NCI-H128 (cell line): ENCODE data around the gene ST6GALNAC4.

ENCODE experiments used
- DNase-seq: peaks from one replicate; lab custom pipeline; 2025; ENCODE audit not compliant: unreplicated experiment; lab: John Stamatoyannopoulos, UW

Gene ST6GALNAC4, protein sequence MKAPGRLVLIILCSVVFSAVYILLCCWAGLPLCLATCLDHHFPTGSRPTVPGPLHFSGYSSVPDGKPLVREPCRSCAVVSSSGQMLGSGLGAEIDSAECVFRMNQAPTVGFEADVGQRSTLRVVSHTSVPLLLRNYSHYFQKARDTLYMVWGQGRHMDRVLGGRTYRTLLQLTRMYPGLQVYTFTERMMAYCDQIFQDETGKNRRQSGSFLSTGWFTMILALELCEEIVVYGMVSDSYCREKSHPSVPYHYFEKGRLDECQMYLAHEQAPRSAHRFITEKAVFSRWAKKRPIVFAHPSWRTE

GRCh38 chr9:127916720-127917581, at the start of gene ST6GALNAC4:
Gene ST6GALNAC4, minus strand, starts transcription at chr9:127917041. Its CDS starts 622 bp downstream, at chr9:127916419.
- peak; percentile 76 for DNase-seq

- DNase-seq = no peak
These were observed 49.1 kb upstream of the ST6GALNAC4 start for GRCh38 chr9:127965953-127966352.

DNA sequence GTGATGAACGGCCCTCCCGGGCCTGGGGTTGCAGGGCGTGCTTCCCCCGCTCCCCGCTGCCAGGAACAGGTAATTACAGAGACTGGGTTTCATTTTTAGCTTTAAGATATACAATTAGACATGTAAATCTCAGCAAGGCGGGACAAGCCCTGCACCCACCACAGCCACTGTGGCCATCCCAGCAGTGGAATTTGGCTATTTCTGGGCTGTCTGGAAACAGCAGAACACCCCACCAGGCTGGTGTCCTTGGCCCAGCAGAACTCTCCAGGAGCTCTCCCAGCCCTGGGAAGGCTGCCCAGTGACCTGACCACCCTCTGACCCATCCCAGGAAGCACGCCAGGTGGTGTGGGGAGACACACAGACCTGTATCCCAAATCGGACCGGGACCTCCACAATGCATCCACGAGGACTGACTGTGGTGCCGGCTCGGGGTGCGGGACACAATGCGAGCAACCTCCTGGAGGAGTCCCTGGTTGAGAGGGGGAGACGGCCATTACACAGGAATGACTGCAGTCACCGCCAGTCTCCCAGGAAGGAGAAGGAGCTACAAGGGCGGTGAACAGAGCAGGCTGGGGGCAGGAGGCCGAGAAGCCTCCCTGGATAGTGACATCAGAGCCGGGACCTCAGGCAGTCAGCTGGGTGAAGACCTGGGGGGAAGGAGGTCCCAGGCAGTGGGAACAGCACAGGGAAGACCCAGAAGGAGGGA, 46.7 kb upstream of the ST6GALNAC4 start:
- DNase-seq = no peak

GRCh38 chr9:127963041-127963358, 46.2 kb upstream of the ST6GALNAC4 start:
- DNase-seq = no peak

DNA sequence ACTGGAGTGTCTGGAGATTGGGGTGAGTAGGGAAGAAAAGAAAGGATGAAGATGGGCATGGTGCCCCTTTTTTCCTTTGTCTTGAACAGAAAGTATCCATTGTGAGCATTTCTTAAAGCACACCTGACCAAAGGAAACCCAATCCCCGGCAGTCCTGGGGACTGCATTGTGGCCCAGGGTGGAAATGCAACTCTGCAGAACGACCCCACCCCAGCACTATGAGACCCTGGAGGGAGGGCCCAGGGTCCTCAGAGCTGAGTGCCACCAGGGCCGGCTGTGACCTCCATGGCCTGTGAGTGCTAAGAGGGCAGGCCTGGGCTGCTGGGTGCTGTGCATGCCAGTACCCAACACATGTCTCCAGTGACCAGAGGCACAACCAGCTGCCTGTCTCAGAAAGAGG, 45.4 kb upstream of the ST6GALNAC4 start:
- no peak for DNase-seq

DNA sequence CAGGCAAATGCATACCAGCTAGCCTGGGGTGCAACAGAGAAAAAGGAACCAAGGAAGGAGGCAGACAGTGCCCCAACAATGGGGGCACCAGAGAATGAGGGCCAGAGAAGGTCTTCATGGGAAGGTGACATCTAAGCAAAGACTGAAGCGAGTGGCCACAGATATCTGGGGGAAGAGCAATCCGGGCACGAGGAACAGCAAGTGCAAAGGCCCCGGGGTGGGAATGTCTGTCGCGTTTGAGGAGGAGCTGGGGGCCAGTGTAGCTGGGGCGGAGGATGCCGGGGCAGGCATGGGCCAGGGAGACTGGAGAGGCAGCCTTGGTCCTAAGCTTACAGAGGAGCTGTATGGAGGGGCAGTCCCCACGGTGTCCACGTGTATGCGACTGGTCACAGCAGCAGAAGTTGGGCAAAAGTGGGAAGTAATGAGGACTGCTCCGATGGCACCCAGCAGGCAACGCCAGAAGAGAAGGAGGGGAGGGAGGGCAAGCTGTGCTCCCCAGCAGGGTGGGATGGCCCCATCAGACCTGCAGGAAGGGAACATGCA, 44.8 kb upstream of the ST6GALNAC4 start:
- no peak for DNase-seq

DNA sequence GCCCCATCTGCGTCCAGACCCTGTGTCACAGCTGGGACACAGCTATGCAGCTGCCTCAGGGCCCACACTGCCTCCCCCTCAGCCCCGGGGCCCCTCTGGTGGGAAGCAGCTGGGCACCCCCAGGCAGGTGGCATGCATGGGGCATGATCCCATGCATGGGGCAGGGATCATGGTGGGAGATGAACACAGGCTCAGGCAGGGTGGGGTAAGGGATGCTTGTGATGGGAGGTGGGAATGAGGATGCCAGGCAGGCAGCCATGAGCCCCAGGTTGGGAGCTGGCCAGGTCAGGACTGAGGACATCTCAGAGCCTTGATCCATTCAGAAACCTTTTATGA, 44.3 kb upstream of the ST6GALNAC4 start:
- DNase-seq = no peak

- no peak for DNase-seq
These were observed 43.7 kb upstream of the ST6GALNAC4 start for GRCh38 chr9:127960410-127961154.

GRCh38 chr9:127959841-127960409, 43.1 kb upstream of the ST6GALNAC4 start:
- DNase-seq = no peak

- no peak for DNase-seq
These were observed 42.6 kb upstream of the ST6GALNAC4 start for GRCh38 chr9:127959398-127959797.

DNA sequence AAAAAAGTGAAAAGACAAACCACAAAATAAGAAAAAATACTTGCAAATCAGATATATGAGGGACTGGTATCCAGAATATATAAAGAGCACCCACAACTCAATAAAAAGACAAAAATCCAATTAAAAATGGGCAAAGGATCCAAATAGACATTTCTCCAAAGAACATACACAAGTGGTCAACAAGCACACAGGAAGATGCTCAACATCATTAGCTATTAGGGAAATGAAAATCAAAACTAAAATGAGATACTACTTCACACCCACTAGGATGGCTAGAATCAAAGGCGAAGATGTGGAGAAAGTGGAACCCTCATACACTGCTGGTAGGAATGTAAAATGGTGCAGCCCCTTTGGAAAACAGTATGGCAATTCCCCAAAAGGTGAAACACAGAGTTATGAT, 41.9 kb upstream of the ST6GALNAC4 start:
- DNase-seq = no peak

- DNase-seq = peak; percentile 87
These were observed 38.6 kb upstream of the ST6GALNAC4 start for GRCh38 chr9:127955294-127956015.

DNA sequence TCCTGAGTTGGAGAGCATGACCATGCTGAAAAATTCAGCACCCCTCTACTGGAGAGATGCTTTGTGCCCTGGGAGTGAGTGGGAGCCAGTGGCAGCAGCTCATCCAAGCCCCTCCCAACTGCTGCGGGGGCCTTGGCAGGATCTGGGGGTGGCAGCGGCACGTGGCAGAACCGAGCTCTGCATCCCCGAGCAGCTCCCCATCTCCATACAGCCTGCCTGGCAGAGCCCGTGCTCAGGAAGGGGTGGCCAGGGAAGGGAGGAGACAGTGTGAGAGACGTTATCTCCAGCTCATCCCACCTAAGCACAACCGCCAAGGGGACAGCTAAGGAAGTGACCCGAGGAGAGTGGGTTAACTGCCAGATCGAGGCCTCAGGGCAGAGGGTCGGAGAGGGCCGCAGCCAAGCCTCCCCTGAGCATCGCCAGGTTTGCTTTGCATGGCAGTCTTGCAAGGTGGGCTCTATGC, 38.0 kb upstream of the ST6GALNAC4 start:
- DNase-seq = no peak

- no peak for DNase-seq
These were observed 37.1 kb upstream of the ST6GALNAC4 start for GRCh38 chr9:127953768-127954505.

DNA sequence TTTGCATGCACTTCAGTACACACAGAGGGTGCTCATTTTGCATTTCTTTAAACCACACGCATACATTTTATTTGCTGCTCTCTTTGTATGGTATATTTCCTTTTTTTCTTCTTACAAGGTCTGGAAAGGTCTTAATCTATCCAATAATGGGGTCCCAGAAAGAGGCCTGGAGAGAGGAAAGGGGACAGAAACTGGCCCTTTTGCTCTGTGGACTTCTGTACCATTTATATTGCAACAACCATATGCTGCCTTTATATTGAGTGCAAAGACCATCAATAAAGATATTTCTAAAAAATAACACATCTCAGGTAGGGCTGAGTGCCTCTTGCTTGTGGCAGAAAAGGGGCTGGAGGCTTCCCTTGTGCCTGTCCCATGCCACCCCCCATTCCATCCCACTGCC, 36.3 kb upstream of the ST6GALNAC4 start:
- DNase-seq = no peak

- no peak for DNase-seq
These were observed 33.9 kb upstream of the ST6GALNAC4 start for GRCh38 chr9:127950513-127951289.

DNA sequence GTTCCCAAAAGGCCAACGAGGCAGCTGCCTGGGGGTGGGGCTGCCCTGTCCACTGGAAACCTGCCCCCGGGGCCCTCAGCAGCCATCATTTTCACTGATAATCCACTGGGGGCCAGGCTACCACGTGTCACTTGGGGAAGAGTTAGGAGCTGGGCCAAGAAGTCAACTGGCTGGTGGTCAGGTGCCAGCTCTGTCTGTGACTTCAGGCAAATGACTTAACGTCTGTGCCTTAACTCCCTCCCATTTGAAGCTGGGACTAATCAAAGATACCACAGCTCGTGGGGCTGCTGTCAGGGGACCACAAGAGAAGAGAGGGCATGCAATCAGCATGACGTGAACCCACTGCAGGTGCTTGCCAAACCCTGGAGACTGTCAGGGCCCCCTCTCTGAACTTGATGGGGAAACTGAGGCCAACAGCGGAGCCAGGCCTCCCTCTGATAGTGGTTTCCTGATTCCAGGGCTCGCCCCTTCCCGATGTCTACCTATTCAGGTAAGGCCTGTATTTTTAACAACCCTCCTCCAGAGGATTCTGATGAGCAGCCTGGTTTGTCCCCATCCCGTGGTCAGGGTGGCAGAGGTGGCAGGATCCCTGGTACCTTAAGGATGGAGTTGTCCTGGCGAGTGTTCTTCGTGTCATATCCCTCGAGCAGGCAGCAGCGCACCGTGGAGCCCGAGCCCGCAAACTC, 33.1 kb upstream of the ST6GALNAC4 start:
- DNase-seq = no peak
